HL-60 (cell line): Measurements from ENCODE around the gene PDCL2.

Experiments used
- DNase-seq, 2 experiments: peaks; one replicate each; pipeline ENCODE4 v3.0.0-alpha.2; 2010 to 2020; ENCODE audit warnings: low read depth in 1 of 2, low spot score in 1 of 2
- H3K27ac ChIP-seq: fragments of 250-450 bp; sonication (Bioruptor Pico); replicated peaks from 2 replicates; pipeline ENCODE4 v1.5.1; 2020; ENCODE audit warnings: mild to moderate bottlenecking, moderate library complexity
- H3K27me3 ChIP-seq: fragments of 250-450 bp; sonication (Bioruptor Pico); 2 replicates; pipeline ENCODE4 v1.5.1; 2021; ENCODE audit warnings: mild to moderate bottlenecking, moderate library complexity; ENCODE audit not compliant: insufficient read depth, poor library complexity, severe bottlenecking
- H3K4me3 ChIP-seq: replicated peaks from 2 replicates; pipeline ENCODE4 v1.5.1; 2011; ENCODE audit warnings: mild to moderate bottlenecking, control low read depth, low read length; ENCODE audit not compliant: insufficient read depth
- GABPA ChIP-seq: IDR thresholded peaks from 2 replicates; pipeline ENCODE4 v1.6.1; 2012; ENCODE audit warnings: low read depth
- POLR2AphosphoS5 ChIP-seq: IDR thresholded peaks from 2 replicates; pipeline ENCODE4 v1.6.1; 2012; ENCODE audit warnings: low read depth
- SPI1 ChIP-seq: IDR thresholded peaks from 2 replicates; pipeline ENCODE4 v1.6.1; 2012; ENCODE audit warnings: low read depth, mild to moderate bottlenecking, borderline replicate concordance
- TF ChIP-seq, protein P1 (sequence below): IDR thresholded peaks from one replicate; pipeline ENCODE4 v1.5.1; 2011; ENCODE audit warnings: low read length, control low read depth, inconsistent platforms; ENCODE audit not compliant: insufficient read depth
- TF ChIP-seq, protein P2 (sequence below): IDR thresholded peaks from 2 replicates; pipeline ENCODE4 v1.6.1; 2012; ENCODE audit warnings: low read depth; ENCODE audit not compliant: insufficient replicate concordance

The PDCL2 gene

DNA sequence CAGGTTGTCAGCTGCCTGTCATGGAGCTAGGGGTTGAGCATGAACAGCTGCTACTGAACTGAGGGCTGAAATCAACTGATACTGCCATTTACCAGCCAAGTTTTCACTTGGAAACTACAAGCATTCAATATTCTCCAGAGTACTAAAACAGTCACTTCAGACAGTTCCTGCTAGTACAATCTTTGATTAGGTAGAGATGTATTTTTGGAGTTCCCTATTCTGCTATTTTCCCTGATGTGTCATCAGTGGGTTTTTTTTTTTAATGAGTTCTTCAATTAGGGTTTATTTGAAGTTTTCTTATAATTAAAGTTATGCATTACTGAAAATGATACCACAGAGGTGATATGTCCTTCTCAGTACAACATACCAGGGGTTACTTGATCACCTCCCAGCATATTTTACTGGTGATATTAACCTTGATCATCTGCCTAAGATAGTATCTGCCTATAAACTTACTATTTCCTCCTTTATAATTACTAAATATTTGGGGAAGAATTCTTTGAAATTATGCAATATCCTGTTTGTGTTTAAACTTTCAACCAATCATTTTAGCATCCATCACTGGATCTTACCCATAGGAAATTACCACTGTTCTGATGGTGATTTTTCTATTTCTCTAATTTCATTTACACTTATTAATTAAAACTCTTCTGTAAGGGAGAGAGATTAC is 13.6 kb downstream of the PDCL2 start:
- H3K27me3 ChIP-seq = no peaks in the 10 kb centered on the region
- DNase-seq = no peak
- TF ChIP-seq, protein P1, sequence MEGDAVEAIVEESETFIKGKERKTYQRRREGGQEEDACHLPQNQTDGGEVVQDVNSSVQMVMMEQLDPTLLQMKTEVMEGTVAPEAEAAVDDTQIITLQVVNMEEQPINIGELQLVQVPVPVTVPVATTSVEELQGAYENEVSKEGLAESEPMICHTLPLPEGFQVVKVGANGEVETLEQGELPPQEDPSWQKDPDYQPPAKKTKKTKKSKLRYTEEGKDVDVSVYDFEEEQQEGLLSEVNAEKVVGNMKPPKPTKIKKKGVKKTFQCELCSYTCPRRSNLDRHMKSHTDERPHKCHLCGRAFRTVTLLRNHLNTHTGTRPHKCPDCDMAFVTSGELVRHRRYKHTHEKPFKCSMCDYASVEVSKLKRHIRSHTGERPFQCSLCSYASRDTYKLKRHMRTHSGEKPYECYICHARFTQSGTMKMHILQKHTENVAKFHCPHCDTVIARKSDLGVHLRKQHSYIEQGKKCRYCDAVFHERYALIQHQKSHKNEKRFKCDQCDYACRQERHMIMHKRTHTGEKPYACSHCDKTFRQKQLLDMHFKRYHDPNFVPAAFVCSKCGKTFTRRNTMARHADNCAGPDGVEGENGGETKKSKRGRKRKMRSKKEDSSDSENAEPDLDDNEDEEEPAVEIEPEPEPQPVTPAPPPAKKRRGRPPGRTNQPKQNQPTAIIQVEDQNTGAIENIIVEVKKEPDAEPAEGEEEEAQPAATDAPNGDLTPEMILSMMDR = no peak
- TF ChIP-seq POLR2AphosphoS5 = no peak
- TF ChIP-seq SPI1 = no peak
- TF ChIP-seq, protein P2, sequence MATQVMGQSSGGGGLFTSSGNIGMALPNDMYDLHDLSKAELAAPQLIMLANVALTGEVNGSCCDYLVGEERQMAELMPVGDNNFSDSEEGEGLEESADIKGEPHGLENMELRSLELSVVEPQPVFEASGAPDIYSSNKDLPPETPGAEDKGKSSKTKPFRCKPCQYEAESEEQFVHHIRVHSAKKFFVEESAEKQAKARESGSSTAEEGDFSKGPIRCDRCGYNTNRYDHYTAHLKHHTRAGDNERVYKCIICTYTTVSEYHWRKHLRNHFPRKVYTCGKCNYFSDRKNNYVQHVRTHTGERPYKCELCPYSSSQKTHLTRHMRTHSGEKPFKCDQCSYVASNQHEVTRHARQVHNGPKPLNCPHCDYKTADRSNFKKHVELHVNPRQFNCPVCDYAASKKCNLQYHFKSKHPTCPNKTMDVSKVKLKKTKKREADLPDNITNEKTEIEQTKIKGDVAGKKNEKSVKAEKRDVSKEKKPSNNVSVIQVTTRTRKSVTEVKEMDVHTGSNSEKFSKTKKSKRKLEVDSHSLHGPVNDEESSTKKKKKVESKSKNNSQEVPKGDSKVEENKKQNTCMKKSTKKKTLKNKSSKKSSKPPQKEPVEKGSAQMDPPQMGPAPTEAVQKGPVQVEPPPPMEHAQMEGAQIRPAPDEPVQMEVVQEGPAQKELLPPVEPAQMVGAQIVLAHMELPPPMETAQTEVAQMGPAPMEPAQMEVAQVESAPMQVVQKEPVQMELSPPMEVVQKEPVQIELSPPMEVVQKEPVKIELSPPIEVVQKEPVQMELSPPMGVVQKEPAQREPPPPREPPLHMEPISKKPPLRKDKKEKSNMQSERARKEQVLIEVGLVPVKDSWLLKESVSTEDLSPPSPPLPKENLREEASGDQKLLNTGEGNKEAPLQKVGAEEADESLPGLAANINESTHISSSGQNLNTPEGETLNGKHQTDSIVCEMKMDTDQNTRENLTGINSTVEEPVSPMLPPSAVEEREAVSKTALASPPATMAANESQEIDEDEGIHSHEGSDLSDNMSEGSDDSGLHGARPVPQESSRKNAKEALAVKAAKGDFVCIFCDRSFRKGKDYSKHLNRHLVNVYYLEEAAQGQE = no peak
- TF ChIP-seq GABPA = no peak
- no peak overlapping the region for H3K27ac ChIP-seq
- no peak overlapping the region for H3K4me3 ChIP-seq

DNA sequence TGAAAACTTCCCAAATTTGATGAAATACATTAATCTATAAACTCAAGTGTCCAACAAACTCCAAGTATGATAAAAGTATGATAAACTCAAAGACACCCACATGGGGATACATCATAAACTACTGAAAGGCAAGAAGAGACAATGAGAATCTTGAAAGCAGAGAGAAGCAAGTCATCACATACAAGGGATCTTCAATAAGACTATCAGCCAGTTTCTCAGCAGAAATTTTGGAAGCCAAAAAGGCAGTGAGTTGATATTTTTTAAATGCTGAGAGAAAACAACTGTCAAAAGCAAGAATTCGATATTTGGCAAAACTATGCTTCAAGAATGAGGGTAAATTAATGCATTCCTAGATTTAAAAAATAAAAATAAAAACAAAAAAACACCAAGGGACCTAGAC is 16.5 kb downstream of the PDCL2 start:
- H3K27me3 ChIP-seq = no peaks in the 10 kb centered on the region
- H3K27ac ChIP-seq = no peak overlapping the region
- H3K4me3 ChIP-seq = no peak overlapping the region
- DNase-seq = no peak
- TF ChIP-seq POLR2AphosphoS5 (no peak), GABPA (no peak), SPI1 (no peak)
- TF ChIP-seq, protein P2 = no peak
- TF ChIP-seq, protein P1 = no peak

DNA sequence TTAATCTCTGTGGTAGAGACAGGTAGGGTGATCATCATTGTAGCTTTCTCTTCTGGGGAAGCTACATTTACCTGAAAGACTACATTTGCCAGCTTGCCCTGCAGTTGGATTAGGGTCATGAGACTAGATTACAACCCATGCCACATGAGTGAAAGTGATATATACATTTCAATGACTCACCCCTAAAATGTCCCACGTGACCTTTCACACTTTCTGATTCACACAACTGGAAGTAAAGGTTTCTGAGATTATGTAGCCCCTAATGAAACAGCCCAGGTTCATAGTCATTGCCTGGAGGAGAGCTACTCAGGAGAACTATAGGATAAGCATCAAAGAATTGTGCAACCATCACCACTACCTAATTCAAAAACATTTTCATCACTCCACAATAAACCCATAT is 17.8 kb downstream of the PDCL2 start:
- Histone ChIP-seq H3K27ac (no peak overlapping the region), H3K27me3 (no peaks in the 10 kb centered on the region), H3K4me3 (no peak overlapping the region)
- TF ChIP-seq POLR2AphosphoS5 = no peak
- TF ChIP-seq GABPA = no peak
- TF ChIP-seq, protein P1 = no peak
- TF ChIP-seq, protein P2 = no peak
- no peak for TF ChIP-seq SPI1
- DNase-seq = no peak
